Measurements from ENCODE around the gene SLPI. TPM values are rescaled to one million over a fixed set of nuclear protein-coding genes. Genes with fewer than 3 reads are reported as not detected.

Gene SLPI
- total RNA-seq, 1 donor from 2014 or later: 2.0 TPM

DNA sequence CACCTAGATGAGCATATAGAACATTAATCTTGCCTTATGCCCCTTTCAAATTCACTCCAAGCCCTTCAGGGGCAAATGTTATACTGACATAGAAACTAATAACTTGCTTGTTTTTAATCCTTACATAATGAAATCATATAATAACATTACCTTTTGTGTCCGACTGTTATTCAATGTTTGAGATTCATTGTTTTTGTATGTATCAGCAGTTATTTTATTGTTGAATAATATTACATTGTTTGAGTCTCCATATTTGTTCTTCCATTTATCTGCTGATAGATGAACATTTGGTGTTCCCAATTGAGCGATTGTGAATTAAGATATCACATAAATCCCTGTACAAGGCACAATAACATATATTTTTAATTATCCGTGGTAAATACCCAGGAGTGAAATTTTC is 41.5 kb downstream of the SLPI start:
- no peak for DNase-seq

DNA sequence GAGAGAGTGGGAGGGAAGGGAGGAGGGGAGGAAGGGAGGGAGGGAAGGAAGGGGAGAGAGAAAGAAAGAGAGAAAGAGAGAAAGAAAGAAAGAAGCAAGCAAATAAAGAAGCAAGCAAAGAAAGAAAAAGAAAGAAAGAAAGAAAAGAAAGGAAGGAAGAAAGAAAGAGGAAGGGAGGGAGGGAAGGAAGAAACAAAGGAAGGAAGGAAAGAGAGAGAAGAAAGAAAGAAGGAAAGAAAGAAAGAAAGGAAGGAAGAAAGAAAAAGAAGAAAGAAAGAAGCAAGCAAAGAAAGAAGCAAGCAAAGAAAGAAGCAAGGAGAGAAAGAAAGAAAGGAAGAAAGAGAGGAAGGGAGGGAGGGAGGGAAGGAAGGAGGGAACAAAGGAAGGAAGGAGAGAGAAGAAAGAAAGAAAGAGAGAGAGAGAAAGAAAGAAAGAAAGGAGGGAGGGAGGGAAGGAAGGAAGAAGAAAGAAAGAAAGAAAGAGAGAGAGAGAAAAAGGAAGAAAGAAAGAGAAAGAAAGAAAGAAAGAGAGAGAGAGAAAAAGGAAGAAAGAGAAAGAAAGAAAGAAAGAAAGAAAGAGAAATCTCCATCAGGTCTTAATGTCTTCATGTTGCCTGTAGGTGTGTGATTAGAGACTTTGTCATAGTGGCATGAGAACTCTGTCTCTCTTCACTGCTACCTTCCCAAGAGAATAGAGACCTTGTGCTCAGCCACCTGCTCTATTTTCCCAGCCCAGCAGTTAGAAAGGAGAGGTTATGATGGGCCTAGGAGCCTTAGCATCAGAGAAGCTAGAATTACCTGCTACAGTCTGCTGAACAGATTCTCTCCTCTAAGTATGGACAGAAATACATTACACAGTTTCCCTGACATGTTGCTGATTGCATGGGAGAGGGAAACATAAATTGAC is 42.5 kb downstream of the SLPI start:
- no peak for DNase-seq

- no peak for DNase-seq
Measured at GRCh38 chr20:45209924-45210323, 44.4 kb downstream of the SLPI start.

GRCh38 chr20:45206725-45207124 is 47.6 kb downstream of the SLPI start, which contains the start of gene SEMG1:
SEMG1 (plus strand) TSS chr20:45207033; CDS start chr20:45207054, 21 bp downstream.
- no peak for DNase-seq

Other genes starting within 250 kb of the SLPI start
- 0.33 and 0.68 TPM in 2 replicates for gene KCNS1, start 153.4 kb downstream of the SLPI start, total RNA-seq
- not detected in 2 replicates for gene WFDC5, start 139.4 kb downstream of the SLPI start, total RNA-seq
- gene WFDC12, start 130.1 kb downstream of the SLPI start, total RNA-seq: not detected in 2 replicates
- gene PI3, start 79.7 kb downstream of the SLPI start, total RNA-seq: not detected in 2 replicates
- gene SEMG1, start 47.5 kb downstream of the SLPI start, total RNA-seq: not detected in 2 replicates
- not detected in 2 replicates for gene SEMG2, start 33.2 kb downstream of the SLPI start, total RNA-seq
- gene RBPJL, start 52.3 kb upstream of the SLPI start, total RNA-seq: not detected in 2 replicates
- 0.09 and 0.17 TPM in 2 replicates for gene MATN4, start 53.7 kb upstream of the SLPI start, total RNA-seq
- gene SDC4, start 93.9 kb upstream of the SLPI start, total RNA-seq: 41.5 and 79.3 TPM in 2 replicates
- gene SYS1, start 108.6 kb upstream of the SLPI start, total RNA-seq: 23.3 and 26.2 TPM in 2 replicates
- not detected in 2 replicates for gene TP53TG5, start 123.8 kb upstream of the SLPI start, total RNA-seq
- 3.4 and 8.9 TPM in 2 replicates for gene DBNDD2, start 153.7 kb upstream of the SLPI start, total RNA-seq
- gene PIGT, start 161.6 kb upstream of the SLPI start, total RNA-seq: 23.8 and 32.4 TPM in 2 replicates
- not detected in 2 replicates for gene WFDC2, start 215.2 kb upstream of the SLPI start, total RNA-seq